Stimulated activated CD4-positive, alpha-beta T cell treated with anti-CD3 and anti-CD28 coated beads, Interleukin-15, amount 100 ng/mL, for 24 hours (primary cell): ENCODE measurements around the gene MX1.

Source experiments
- DNase-seq: peaks from one replicate; pipeline ENCODE4 v3.0.0-alpha.2; 2020

MX1 gene

GRCh38 chr21:41494242-41494641, 68.2 kb downstream of the MX1 start:
- no peak for DNase-seq

GRCh38 chr21:41497008-41497407, 71.0 kb downstream of the MX1 start:
- DNase-seq = no peak

GRCh38 chr21:41497788-41498187, 71.7 kb downstream of the MX1 start:
- no peak for DNase-seq

GRCh38 chr21:41499920-41500319, 73.9 kb downstream of the MX1 start:
- no peak for DNase-seq

GRCh38 chr21:41500363-41500762, 74.3 kb downstream of the MX1 start:
- DNase-seq = no peak

- no peak for DNase-seq
Measured at GRCh38 chr21:41500931-41501381, 74.9 kb downstream of the MX1 start.

- no peak for DNase-seq
Measured at GRCh38 chr21:41501919-41502318, 75.9 kb downstream of the MX1 start.

- DNase-seq = no peak
Measured at GRCh38 chr21:41503331-41503730, 77.3 kb downstream of the MX1 start.

- DNase-seq = no peak
Measured at GRCh38 chr21:41504030-41504429, 78.0 kb downstream of the MX1 start.

GRCh38 chr21:41506005-41506594, 80.1 kb downstream of the MX1 start:
- DNase-seq = no peak

GRCh38 chr21:41506611-41507520, 80.8 kb downstream of the MX1 start:
- no peak for DNase-seq

GRCh38 chr21:41507521-41508414, 81.7 kb downstream of the MX1 start, which contains the start of gene TMPRSS2:
TSS of gene TMPRSS2 (minus strand) at chr21:41508158. CDS start at chr21:41498133, 10,025 bp downstream.
- no peak for DNase-seq

GRCh38 chr21:41508415-41509144, 82.5 kb downstream of the MX1 start:
- DNase-seq = no peak
